WTC11 (cell line): ENCODE data around the gene LRMDA. TPM values are rescaled to one million over a fixed set of nuclear protein-coding genes. Genes with fewer than 3 reads are reported as not detected.

Experiments
- ATAC-seq: fragments of 200-7000 bp; cut with Tn5 transposase; 2 replicates; pipeline ENCODE4 v1.10.0; 2021; ENCODE audit warnings: mild to moderate bottlenecking, moderate library complexity
- CTCF ChIA-PET: fragments of 300-600 bp; sonication (Branson Sonifier 250); formaldehyde crosslinking; loops from one replicate; lab custom pipeline; 2021; ENCODE audit warnings: antibody characterized with exemption; lab: Charles Lee
- POLR2A ChIA-PET: fragments of 350-600 bp; sonication (Branson Sonifier 250); formaldehyde crosslinking; loops from one replicate; lab custom pipeline; 2021; ENCODE audit warnings: antibody characterized with exemption; lab: Charles Lee
- DNase-seq: peaks from one replicate; pipeline ENCODE4 v3.0.0; 2021; ENCODE audit warnings: low spot score
- H3K27ac Mint-ChIP-seq: 2 replicates; pipeline ENCODE4 v1.8.0; 2021; ENCODE audit warnings: mixed read lengths
- H3K27me3 Mint-ChIP-seq: 2 replicates; pipeline ENCODE4 v1.8.0; 2021; ENCODE audit warnings: low read depth, mild to moderate bottlenecking, moderate library complexity, mixed read lengths
- H3K36me3 Mint-ChIP-seq: 2 replicates; pipeline ENCODE4 v1.8.0; 2021; ENCODE audit warnings: mixed read lengths
- H3K4me1 Mint-ChIP-seq: 2 replicates; pipeline ENCODE4 v1.8.0; 2022; ENCODE audit warnings: mixed read lengths
- H3K4me3 Mint-ChIP-seq: 2 replicates; pipeline ENCODE4 v1.8.0; 2021; ENCODE audit warnings: mild to moderate bottlenecking, moderate library complexity, mixed read lengths
- H3K9me3 Mint-ChIP-seq: 2 replicates; pipeline ENCODE4 v1.8.0; 2021; ENCODE audit warnings: mixed read lengths
- ELF4 ChIP-seq: sonication (generic); formaldehyde crosslinking; IDR thresholded peaks from 2 replicates; pipeline ENCODE4 v1.8.1; 2022; ENCODE audit warnings: low read depth, mild to moderate bottlenecking, moderate library complexity, missing genetic modification reagents
- EMX1 ChIP-seq: fragments of 250-450 bp; sonication (Bioruptor Pico); IDR thresholded peaks from 2 replicates; pipeline ENCODE4 v1.8.0; 2021; ENCODE audit warnings: mild to moderate bottlenecking
- FOXJ3 ChIP-seq: sonication (generic); formaldehyde crosslinking; IDR thresholded peaks from 2 replicates; pipeline ENCODE4 v1.9.0; 2021; ENCODE audit warnings: missing genetic modification reagents, mild to moderate bottlenecking, borderline replicate concordance
- FOXP1 ChIP-seq: sonication (generic); formaldehyde crosslinking; IDR thresholded peaks from 2 replicates; pipeline ENCODE4 v1.8.0; 2022; ENCODE audit warnings: missing genetic modification reagents, mild to moderate bottlenecking, moderate library complexity, borderline replicate concordance
- GTF2I ChIP-seq: fragments of 250-450 bp; sonication (Bioruptor Pico); conservative IDR thresholded peaks from 2 replicates; pipeline ENCODE4 v1.4.0; 2021; ENCODE audit warnings: mild to moderate bottlenecking
- HMGA2 ChIP-seq: fragments of 250-450 bp; sonication (Bioruptor Pico); IDR thresholded peaks from 2 replicates; pipeline ENCODE4 v1.4.0; 2021; ENCODE audit warnings: mild to moderate bottlenecking, moderate library complexity
- NR1H2 ChIP-seq: sonication (generic); formaldehyde crosslinking; IDR thresholded peaks from 2 replicates; pipeline ENCODE4 v1.9.0; 2021; ENCODE audit warnings: mild to moderate bottlenecking, moderate library complexity, missing genetic modification reagents
- PRRX2 ChIP-seq: fragments of 250-450 bp; sonication (Bioruptor Pico); IDR thresholded peaks from 2 replicates; pipeline ENCODE4 v1.8.0; 2021; ENCODE audit warnings: mild to moderate bottlenecking
- SOX15 ChIP-seq: fragments of 250-450 bp; sonication (Bioruptor Pico); IDR thresholded peaks from 2 replicates; pipeline ENCODE4 v1.9.0; 2021; ENCODE audit warnings: mild to moderate bottlenecking
- TEAD1 ChIP-seq: sonication (generic); formaldehyde crosslinking; IDR thresholded peaks from 2 replicates; pipeline ENCODE4 v1.8.0; 2022; ENCODE audit warnings: mild to moderate bottlenecking, missing genetic modification reagents
- ZBTB21 ChIP-seq: sonication (generic); formaldehyde crosslinking; IDR thresholded peaks from 2 replicates; pipeline ENCODE4 v1.8.1; 2023; ENCODE audit warnings: mild to moderate bottlenecking, missing genetic modification reagents, borderline replicate concordance
- ZNF138 ChIP-seq: sonication (generic); formaldehyde crosslinking; conservative IDR thresholded peaks from 2 replicates; pipeline ENCODE4 v1.8.1; 2022; ENCODE audit warnings: mild to moderate bottlenecking, moderate library complexity, missing genetic modification reagents
- total RNA-seq: library from RNA; stranded (reverse); gene quantifications from 3 replicates; pipeline ENCODE4 v1.2.3, GENCODE V29; 2021
- TF ChIP-seq, protein P1 (sequence below): sonication (generic); formaldehyde crosslinking; IDR thresholded peaks from 2 replicates; pipeline ENCODE4 v1.8.0; 2022; ENCODE audit warnings: mild to moderate bottlenecking, missing genetic modification reagents
- TF ChIP-seq, protein P2 (sequence below): sonication (generic); formaldehyde crosslinking; IDR thresholded peaks from 2 replicates; pipeline ENCODE4 v1.8.0; 2022; ENCODE audit warnings: missing genetic modification reagents
- TF ChIP-seq, protein P3 (sequence below): fragments of 250-450 bp; sonication (Bioruptor Pico); IDR thresholded peaks from 2 replicates; pipeline ENCODE4 v1.8.0; 2021; ENCODE audit warnings: mild to moderate bottlenecking
- TF ChIP-seq, protein P4 (sequence below): sonication (generic); formaldehyde crosslinking; IDR thresholded peaks from 2 replicates; pipeline ENCODE4 v1.8.0; 2023; ENCODE audit warnings: missing genetic modification reagents

The LRMDA gene
- total RNA-seq, 1 experiment from 2014 or later = 0.92 TPM

DNA sequence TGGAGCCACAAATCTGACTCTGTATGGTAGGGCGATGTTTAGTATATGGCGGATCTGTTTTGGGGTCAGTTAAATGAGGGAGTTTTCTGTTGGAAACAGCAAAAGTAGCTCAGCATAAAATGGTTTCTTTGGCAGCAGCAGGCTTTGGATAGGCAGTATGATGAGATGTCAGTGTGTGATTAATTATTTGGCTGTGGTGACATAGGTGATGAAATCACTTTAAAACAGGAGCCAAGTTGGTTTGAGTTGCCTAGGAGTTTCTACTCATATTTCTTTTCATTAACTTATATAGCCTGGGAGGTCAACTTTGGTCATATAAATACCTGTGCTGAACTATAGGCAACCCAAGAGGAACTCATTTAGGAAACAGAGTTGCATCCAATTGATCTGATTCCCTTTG is 291.2 kb downstream of the LRMDA start (continued):
- TF ChIP-seq, protein P1, sequence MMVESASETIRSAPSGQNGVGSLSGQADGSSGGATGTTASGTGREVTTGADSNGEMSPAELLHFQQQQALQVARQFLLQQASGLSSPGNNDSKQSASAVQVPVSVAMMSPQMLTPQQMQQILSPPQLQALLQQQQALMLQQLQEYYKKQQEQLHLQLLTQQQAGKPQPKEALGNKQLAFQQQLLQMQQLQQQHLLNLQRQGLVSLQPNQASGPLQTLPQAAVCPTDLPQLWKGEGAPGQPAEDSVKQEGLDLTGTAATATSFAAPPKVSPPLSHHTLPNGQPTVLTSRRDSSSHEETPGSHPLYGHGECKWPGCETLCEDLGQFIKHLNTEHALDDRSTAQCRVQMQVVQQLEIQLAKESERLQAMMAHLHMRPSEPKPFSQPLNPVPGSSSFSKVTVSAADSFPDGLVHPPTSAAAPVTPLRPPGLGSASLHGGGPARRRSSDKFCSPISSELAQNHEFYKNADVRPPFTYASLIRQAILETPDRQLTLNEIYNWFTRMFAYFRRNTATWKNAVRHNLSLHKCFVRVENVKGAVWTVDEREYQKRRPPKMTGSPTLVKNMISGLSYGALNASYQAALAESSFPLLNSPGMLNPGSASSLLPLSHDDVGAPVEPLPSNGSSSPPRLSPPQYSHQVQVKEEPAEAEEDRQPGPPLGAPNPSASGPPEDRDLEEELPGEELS = no peak
- TF ChIP-seq TEAD1 (CRISPR knock-in tag) = no peak
- TF ChIP-seq GTF2I = no peak
- no peak for TF ChIP-seq FOXJ3 (CRISPR knock-in tag)
- TF ChIP-seq SOX15 (CRISPR knock-in tag) = no peak

DNA sequence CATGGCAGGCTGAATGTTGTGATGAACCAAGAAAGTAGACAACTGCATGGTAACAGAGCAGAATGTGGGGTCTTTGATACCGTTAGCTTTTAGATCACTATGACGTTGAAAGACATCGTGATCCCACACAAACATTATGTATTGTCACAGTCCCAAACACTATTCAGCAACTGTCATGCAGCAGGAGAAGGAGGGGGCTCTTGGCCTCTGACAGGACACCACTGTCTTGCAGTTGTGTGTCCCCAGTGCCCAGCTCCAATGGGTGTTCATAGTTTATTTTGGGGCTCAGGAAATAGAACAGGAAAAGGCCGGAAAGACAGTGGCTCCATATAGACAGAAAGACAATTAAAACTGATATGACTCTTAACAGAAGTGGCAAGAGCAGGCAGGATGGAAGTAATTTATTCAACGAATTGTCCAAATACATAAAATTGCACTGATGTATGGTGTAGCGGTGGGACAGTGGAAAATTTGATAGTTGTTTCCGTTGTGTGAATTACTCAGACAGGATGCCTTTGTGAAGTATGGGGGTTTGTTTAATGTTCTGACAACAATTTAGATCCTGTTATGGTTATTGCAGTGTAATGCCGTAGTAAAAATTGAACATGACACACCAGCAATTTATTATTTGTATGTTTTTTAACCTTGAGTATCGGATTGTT is 292.0 kb downstream of the LRMDA start:
- no peaks in the 10 kb centered on the region; the same call in 1 of the 2 replicates for H3K27me3 Mint-ChIP-seq
- H3K9me3 Mint-ChIP-seq = no peaks in the 10 kb centered on the region
- no peak overlapping the region for H3K4me3 Mint-ChIP-seq
- no peaks in the 10 kb centered on the region for H3K36me3 Mint-ChIP-seq
- ChIA-PET CTCF (no interaction called here), POLR2A (no interaction called here)
- DNase-seq = no peak
- ATAC-seq = no peak
- no peak for TF ChIP-seq ZNF138 (CRISPR knock-in tag)
- TF ChIP-seq, protein P2, sequence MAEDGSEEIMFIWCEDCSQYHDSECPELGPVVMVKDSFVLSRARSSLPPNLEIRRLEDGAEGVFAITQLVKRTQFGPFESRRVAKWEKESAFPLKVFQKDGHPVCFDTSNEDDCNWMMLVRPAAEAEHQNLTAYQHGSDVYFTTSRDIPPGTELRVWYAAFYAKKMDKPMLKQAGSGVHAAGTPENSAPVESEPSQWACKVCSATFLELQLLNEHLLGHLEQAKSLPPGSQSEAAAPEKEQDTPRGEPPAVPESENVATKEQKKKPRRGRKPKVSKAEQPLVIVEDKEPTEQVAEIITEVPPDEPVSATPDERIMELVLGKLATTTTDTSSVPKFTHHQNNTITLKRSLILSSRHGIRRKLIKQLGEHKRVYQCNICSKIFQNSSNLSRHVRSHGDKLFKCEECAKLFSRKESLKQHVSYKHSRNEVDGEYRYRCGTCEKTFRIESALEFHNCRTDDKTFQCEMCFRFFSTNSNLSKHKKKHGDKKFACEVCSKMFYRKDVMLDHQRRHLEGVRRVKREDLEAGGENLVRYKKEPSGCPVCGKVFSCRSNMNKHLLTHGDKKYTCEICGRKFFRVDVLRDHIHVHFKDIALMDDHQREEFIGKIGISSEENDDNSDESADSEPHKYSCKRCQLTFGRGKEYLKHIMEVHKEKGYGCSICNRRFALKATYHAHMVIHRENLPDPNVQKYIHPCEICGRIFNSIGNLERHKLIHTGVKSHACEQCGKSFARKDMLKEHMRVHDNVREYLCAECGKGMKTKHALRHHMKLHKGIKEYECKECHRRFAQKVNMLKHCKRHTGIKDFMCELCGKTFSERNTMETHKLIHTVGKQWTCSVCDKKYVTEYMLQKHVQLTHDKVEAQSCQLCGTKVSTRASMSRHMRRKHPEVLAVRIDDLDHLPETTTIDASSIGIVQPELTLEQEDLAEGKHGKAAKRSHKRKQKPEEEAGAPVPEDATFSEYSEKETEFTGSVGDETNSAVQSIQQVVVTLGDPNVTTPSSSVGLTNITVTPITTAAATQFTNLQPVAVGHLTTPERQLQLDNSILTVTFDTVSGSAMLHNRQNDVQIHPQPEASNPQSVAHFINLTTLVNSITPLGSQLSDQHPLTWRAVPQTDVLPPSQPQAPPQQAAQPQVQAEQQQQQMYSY = no peak
- TF ChIP-seq EMX1 (CRISPR knock-in tag) = no peak
- TF ChIP-seq HMGA2 = no peak
- TF ChIP-seq NR1H2 (CRISPR knock-in tag) = no peak
- TF ChIP-seq, protein P3, sequence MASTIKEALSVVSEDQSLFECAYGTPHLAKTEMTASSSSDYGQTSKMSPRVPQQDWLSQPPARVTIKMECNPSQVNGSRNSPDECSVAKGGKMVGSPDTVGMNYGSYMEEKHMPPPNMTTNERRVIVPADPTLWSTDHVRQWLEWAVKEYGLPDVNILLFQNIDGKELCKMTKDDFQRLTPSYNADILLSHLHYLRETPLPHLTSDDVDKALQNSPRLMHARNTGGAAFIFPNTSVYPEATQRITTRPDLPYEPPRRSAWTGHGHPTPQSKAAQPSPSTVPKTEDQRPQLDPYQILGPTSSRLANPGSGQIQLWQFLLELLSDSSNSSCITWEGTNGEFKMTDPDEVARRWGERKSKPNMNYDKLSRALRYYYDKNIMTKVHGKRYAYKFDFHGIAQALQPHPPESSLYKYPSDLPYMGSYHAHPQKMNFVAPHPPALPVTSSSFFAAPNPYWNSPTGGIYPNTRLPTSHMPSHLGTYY (CRISPR knock-in tag) = no peak
- TF ChIP-seq, protein P4, sequence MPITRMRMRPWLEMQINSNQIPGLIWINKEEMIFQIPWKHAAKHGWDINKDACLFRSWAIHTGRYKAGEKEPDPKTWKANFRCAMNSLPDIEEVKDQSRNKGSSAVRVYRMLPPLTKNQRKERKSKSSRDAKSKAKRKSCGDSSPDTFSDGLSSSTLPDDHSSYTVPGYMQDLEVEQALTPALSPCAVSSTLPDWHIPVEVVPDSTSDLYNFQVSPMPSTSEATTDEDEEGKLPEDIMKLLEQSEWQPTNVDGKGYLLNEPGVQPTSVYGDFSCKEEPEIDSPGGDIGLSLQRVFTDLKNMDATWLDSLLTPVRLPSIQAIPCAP (CRISPR knock-in tag) = no peak
- no peak for TF ChIP-seq ZBTB21 (CRISPR knock-in tag)
- no peak for TF ChIP-seq PRRX2 (CRISPR knock-in tag)
- TF ChIP-seq FOXP1 (CRISPR knock-in tag) = no peak
- no peak overlapping the region for H3K27ac Mint-ChIP-seq
- no peaks in the 10 kb centered on the region for H3K4me1 Mint-ChIP-seq

DNA sequence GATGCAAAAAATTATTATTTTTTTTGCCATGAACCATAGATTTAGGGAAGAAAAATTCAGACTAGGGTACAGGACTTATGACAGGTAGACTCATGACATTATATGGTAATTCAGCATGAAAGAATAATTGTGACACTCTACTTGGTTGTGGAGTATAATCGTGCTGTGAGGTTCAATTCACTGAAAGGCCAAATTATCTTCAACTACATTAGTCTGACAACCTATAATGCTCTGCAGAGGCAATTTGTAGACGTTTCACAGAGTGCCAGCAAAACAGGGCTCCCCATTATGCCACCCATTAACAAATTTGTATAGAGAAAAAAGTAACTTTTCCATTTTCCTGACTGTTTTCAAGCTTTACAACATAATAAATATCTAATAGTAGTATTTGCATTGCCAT is 292.6 kb downstream of the LRMDA start:
- ATAC-seq (no peak), DNase-seq (no peak)
- Mint-ChIP-seq H3K4me1 (no peaks in the 10 kb centered on the region), H3K36me3 (no peaks in the 10 kb centered on the region), H3K27ac (no peak overlapping the region), H3K27me3 (no peaks in the 10 kb centered on the region; the same call in 1 of the 2 replicates), H3K4me3 (no peak overlapping the region), H3K9me3 (no peaks in the 10 kb centered on the region)
- ChIA-PET POLR2A (no interaction called here), CTCF (no interaction called here)
- TF ChIP-seq ELF4 (CRISPR knock-in tag) = no peak
